Esophagus squamous epithelium (tissue), 5 donors: ENCODE measurements around the gene COBLL1. TPM values are rescaled to one million over a fixed set of nuclear protein-coding genes. Genes with fewer than 3 reads are reported as not detected.
A peak's percentile ranks its signal among the peaks of the same experiment; 100 is the strongest.

Experiments used
- DNase-seq: peaks from one replicate; lab custom pipeline; 2025; lab: John Stamatoyannopoulos, UW
- H3K27ac ChIP-seq, 4 donors: fragments of 200-600 bp; sonication (generic); one replicate each; pipeline ENCODE4 v1.5.1; 2016 to 2019; ENCODE audit warnings: mild to moderate bottlenecking in 1 of 4
- H3K27me3 ChIP-seq, 4 donors: fragments of 200-600 bp; sonication (generic); 1 replicate in 3 of 4; 2 replicates in 1 of 4; pipeline versions ENCODE4 v1.5.1 to v1.6.0; 2017 to 2021; ENCODE audit warnings: antibody characterized with exemption in 1 of 4
- H3K36me3 ChIP-seq, 3 donors: fragments of 200-600 bp; sonication (generic); one replicate each; pipeline ENCODE4 v1.5.1; 2016 to 2019
- H3K4me1 ChIP-seq, 3 donors: fragments of 200-600 bp; sonication (generic); one replicate each; pipeline ENCODE4 v1.5.1; 2017 to 2019
- H3K4me3 ChIP-seq, 4 donors: fragments of 200-600 bp; sonication (generic); 1 replicate in 3 of 4; 2 replicates in 1 of 4; pipeline ENCODE4 v1.5.1; 2016 to 2019; ENCODE audit warnings: mild to moderate bottlenecking in 2 of 4, moderate library complexity in 1 of 4
- H3K9me3 ChIP-seq, 3 donors: fragments of 200-600 bp; sonication (generic); one replicate each; pipeline ENCODE4 v1.5.1; 2016 to 2019
- POLR2A ChIP-seq, 4 donors: fragments of 450-650 bp; IDR thresholded peaks; one replicate each; pipeline ENCODE4 v1.6.1; 2017; ENCODE audit warnings: antibody characterized with exemption in 4 of 4, mild to moderate bottlenecking in 4 of 4, moderate library complexity in 3 of 4
- WGBS, 2 donors: methylation state at CpG; one replicate each; pipeline ENCODE4 v1.1.5; 2018; 5-methylcytosine and 5-hydroxymethylcytosine counted together
- intact Hi-C: fragments of 100-400 bp; cut with DNase I; formaldehyde crosslinking; loops from one replicate; pipeline ENCODE4 v1.15.0; 2022
- total RNA-seq, 4 donors: library from RNA; depleted of rRNA; stranded (reverse); fragments of >200 nt; gene quantifications; one replicate each; pipeline ENCODE4 v1.1.0, GENCODE V29; 2016
- TF ChIP-seq, protein P1 (sequence below), 6 experiments: fragments of 450-650 bp in 4 of 6; fragments of 200-600 bp in 2 of 6; sonication (generic) in 2 of 6; IDR thresholded peaks; one replicate each; pipeline ENCODE4 v1.5.1; 2016 to 2019; ENCODE audit warnings: antibody characterized with exemption in 6 of 6, mild to moderate bottlenecking in 4 of 6, moderate library complexity in 4 of 6
- donor health status: DM: yes; HTN: yes; CAD: no.

COBLL1 gene
- total RNA-seq, 4 donors from 2014 or later: 35.4 to 88.9 (median 71.4) TPM

DNA sequence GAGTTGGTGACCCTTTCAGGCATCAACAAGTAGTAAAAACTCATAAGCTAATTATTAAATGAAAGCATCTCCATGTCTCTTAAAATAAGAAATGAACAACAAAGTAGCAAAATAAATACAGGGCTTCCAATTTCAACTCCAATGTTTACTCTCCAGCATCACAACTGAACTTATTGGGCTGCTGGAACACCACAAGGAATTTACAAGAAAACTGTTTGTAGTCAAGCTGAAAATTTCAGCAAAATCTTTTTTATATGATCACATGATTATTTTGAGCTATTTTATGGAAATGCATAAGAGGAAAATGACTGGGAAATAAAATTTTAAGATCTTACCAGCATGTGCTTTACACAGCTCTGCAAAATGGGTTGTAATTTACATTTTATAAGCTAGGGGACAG is 28.1 kb downstream of the COBLL1 start:
- intact Hi-C loops: no loop called here
- no peak overlapping the region for H3K27ac ChIP-seq
- DNase-seq: no peak
- no peaks in the 10 kb centered on the region for H3K9me3 ChIP-seq
- H3K4me1 ChIP-seq: peaks cover 0 to 54% (median 6%) of the 10 kb centered on the region in 3 donors
- no peaks in the 10 kb centered on the region for H3K27me3 ChIP-seq
- TF ChIP-seq, protein P1, sequence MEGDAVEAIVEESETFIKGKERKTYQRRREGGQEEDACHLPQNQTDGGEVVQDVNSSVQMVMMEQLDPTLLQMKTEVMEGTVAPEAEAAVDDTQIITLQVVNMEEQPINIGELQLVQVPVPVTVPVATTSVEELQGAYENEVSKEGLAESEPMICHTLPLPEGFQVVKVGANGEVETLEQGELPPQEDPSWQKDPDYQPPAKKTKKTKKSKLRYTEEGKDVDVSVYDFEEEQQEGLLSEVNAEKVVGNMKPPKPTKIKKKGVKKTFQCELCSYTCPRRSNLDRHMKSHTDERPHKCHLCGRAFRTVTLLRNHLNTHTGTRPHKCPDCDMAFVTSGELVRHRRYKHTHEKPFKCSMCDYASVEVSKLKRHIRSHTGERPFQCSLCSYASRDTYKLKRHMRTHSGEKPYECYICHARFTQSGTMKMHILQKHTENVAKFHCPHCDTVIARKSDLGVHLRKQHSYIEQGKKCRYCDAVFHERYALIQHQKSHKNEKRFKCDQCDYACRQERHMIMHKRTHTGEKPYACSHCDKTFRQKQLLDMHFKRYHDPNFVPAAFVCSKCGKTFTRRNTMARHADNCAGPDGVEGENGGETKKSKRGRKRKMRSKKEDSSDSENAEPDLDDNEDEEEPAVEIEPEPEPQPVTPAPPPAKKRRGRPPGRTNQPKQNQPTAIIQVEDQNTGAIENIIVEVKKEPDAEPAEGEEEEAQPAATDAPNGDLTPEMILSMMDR (IDR thresholded peaks at IDR 0.05): no peak
- no peak for TF ChIP-seq POLR2A (IDR thresholded peaks at IDR 0.05)
- no peak overlapping the region for H3K4me3 ChIP-seq
- H3K36me3 ChIP-seq: no peaks in the 10 kb centered on the region

DNA sequence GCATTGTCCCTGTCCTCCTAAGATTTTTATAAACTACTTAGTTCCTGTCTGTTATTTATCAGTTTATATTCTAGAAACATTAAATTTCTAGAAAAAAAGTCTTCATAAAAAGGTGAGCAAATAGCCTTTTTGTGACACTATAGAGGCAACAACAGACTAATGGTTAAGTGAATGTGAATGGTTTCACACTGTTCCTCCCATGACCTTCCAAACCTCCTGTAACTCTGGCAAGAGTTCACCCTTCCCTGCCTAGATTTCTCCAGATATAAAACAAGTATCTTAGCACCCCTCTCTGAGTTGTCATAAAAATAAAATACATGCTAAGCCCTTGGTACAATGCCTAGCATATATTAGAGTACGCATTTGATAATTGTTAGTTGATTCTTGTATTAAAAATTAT is 29.2 kb downstream of the COBLL1 start:
- Histone ChIP-seq H3K27me3 (no peaks in the 10 kb centered on the region), H3K27ac (no peak overlapping the region), H3K4me1 (peaks cover 0 to 58% (median 6%) of the 10 kb centered on the region in 3 donors), H3K9me3 (no peaks in the 10 kb centered on the region), H3K4me3 (no peak overlapping the region), H3K36me3 (no peaks in the 10 kb centered on the region)
- WGBS, 2 donors: 68 to 78% methylated on average over 1 of the region's 1 CpG
- DNase-seq: no peak
- no peak for TF ChIP-seq POLR2A (IDR thresholded peaks at IDR 0.05)
- TF ChIP-seq, protein P1 (IDR thresholded peaks at IDR 0.05): no peak
- intact Hi-C loops: no loop called here

DNA sequence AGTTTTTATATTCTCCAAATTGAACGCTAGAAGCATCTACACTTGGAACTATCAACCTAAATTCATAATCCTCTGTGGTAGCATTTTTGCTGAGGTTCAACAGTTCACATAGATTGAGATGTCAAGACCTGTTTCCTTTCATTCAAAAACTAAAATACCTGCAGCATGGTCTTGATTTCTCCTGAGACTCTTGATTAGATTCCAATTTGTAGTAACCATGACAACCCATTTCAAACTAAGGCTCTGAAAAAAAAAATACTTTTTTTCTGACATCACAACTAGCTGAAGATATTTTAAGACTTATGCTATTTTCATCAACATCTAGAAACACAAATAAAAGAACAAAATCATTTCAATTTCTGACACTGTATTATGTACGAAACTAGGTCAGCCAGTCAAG is 29.8 kb downstream of the COBLL1 start:
- H3K27me3 ChIP-seq: no peaks in the 10 kb centered on the region
- H3K4me3 ChIP-seq: no peak overlapping the region
- TF ChIP-seq, protein P1 (IDR thresholded peaks at IDR 0.05): no peak
- no peak for TF ChIP-seq POLR2A (IDR thresholded peaks at IDR 0.05)
- intact Hi-C loops: no loop called here
- H3K4me1 ChIP-seq: peaks cover 0 to 55% (median 6%) of the 10 kb centered on the region in 3 donors
- no peaks in the 10 kb centered on the region for H3K36me3 ChIP-seq
- 69 to 78% methylated on average over 2 of the region's 2 CpGs for WGBS, 2 donors
- no peak overlapping the region for H3K27ac ChIP-seq
- DNase-seq: no peak
- no peaks in the 10 kb centered on the region for H3K9me3 ChIP-seq

DNA sequence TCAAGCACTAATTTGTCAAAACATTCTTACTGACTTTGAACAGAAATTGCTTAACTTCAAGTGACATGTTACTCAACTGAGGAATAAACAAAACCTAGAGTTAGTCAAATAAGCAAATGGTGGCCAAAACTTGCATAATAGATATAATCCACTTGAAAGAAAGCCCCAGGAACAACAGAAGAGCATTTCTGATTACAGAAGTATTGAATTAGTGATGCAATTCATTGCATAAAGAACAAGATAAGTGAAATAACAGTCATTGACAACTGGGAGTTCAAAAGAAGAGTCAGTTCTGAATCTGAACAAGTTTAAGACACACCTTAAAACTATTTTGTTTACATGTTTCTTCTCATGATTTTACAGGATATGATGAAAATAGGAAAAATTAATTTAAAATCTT is 30.8 kb downstream of the COBLL1 start:
- Histone ChIP-seq H3K27me3 (no peaks in the 10 kb centered on the region), H3K36me3 (no peaks in the 10 kb centered on the region), H3K9me3 (no peaks in the 10 kb centered on the region), H3K27ac (peak overlapping the region in 2 of 4 donors; percentile 10 to 23), H3K4me1 (peaks cover 0 to 46% (median 6%) of the 10 kb centered on the region in 3 donors), H3K4me3 (no peak overlapping the region)
- intact Hi-C loops: no loop called here
- TF ChIP-seq POLR2A (IDR thresholded peaks at IDR 0.05): no peak
- TF ChIP-seq, protein P1 (IDR thresholded peaks at IDR 0.05): no peak
- DNase-seq: no peak

DNA sequence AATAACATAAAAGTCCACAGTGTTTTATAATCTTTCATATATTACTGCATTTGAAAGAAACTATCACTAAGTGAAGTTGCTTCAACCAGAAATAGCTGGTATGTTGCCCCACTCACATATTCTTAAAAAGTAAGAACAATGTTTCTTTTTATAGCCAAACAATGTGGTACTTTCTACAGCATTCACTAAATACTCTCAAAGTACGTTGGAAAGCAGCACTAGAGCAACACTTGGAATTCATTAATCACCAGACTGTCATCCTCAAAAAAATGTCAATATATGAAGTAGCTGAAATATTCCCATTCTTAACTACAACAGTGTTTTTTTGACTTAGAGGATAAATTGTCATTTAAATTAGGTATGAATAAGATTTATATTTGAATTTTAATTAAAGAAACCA is 32.8 kb downstream of the COBLL1 start:
- H3K36me3 ChIP-seq: no peaks in the 10 kb centered on the region
- no peak overlapping the region for H3K27ac ChIP-seq
- TF ChIP-seq, protein P1 (IDR thresholded peaks at IDR 0.05): no peak
- TF ChIP-seq POLR2A (IDR thresholded peaks at IDR 0.05): no peak
- H3K4me3 ChIP-seq: no peak overlapping the region
- no peak for DNase-seq
- intact Hi-C loops: no loop called here
- H3K27me3 ChIP-seq: no peaks in the 10 kb centered on the region
- 10 to 24% methylated on average over 1 of the region's 1 CpG for WGBS, 2 donors
- H3K9me3 ChIP-seq: no peaks in the 10 kb centered on the region
- H3K4me1 ChIP-seq: peaks cover 0 to 40% (median 6%) of the 10 kb centered on the region in 3 donors
